CD4-positive, alpha-beta T cell treated with Interleukin-4 for 4 hours (primary cell): Measurements from ENCODE around the gene ATP11A.

Source experiments
- DNase-seq: peaks from one replicate; pipeline ENCODE4 v3.0.0-alpha.2; 2020

The ATP11A gene

DNA sequence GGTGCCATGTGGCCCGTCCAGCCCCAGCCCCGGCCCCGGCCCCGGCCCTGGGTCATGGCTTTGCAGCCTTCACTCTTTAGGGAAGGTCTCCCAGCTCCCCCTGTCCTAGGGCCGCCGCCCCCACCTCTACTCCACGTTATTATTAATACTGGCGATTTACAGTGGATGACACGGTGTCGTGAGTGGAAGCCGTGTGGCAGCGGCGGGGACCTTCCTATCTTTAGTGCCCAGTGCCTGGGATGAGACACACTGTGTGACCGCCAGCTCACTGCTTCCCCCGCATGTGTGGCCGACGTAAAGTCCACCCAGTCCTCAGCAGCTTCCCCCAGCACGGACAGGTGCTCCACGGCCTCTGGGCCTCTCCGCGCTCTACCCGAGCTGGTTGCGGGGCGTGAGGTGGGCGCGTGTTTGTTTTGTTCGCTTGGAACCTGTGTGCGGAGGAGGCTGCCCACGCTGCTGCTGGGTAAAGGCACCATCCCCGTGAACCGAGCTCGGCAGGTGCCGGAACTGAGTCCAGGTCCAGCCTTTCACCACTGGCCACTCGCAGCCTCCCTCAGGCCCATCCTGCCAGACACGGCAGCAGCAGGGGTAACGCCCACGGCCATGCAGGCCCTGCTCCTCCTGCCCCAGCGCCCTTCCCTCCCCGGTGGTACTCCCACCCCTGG, 208.2 kb downstream of the ATP11A start:
- DNase-seq, result no peak

DNA sequence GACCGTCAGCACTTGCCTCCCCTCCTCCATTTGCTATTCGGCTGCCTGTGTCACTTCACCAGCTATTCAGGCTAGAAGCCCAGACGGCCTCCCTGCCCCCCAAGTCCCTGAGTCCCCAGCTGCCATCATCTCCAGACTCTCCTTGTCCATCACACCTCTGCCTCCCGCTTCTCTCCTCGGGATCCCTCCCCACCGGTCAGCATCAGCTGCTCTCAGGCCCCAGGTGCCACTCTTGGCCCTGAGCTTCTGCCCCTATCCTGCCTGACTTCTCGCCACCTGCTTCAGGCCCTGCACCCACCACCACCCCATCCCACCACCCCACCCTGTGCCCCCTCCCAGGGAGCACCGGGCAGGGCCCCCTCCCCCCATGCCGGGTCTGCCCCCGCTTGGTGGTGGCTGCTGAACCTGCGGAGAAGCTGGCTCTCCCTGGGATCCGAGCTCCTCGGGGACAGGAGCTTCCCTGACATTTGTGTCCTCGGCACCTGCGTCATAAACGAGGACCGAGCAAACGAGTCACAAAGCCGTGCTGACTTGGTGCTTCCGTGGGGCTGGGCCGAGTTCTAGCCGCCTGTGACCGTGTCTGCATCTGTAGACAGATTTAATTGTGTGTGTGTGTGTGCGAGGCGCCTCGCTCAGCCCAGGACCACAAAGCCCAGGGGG, 208.9 kb downstream of the ATP11A start:
- no peak for DNase-seq

DNA sequence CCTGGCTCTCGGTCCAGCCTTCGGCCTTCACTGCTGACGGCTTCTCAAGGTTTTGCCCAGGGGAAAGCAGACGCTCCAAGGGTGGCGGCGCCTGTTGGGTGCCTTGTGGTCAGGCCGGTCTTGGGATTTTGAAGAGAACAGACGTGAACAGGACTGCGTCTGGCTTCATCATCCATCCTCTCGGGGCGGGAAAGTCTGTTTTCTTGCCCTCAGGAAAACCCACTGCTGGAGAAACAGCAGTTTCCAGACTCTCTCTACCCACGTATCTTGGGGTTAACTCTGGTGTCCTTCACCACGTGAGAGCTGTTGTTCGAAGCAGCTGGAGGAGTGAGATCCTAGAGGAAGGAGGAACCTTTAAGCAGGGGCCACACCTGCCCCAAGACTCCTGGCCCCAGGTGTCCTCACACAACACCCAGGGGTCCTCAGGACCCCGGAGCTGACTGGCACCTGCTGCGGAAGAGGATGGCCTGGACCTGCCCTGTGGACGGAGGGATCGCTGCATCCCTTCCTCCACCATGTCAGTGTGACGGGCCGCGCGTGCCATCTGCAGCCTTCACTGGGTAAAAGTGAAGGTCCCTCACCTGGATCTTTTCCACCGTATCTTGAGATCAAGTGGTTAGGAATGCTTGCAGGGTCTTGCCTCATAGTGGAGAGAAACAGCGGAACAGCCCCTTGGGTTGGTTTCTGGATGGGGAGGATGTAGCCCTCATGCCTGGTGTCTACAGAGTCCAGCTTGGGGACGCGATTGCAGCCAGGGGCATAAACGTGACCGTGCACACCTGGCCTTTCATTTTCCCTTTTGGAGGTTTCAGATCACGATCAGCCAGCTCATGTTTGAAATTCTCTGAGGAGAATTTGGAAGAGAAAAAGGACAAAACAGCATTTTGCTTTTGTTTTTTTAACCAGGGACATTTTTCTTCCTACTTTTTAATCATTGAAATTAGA, 209.7 kb downstream of the ATP11A start:
- no peak for DNase-seq

DNA sequence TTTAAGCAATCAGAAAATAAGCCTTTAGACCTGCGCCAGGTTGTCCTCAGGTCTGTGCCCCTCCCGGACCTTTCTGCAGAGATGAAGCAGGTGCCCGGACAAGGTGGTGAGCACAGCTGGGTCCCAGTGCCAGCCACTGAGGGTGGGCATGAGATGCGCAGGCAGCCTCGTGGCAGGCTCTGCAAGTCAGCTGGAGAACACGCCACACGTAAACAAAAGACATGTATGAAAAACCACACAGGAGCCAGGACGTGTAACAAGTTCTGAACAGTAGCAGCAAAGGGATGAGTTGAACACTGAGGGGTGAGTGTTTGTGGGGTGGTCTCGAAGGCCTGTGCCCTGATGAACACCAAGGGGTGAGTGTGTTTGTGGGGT, 210.4 kb downstream of the ATP11A start:
- no peak for DNase-seq

DNA sequence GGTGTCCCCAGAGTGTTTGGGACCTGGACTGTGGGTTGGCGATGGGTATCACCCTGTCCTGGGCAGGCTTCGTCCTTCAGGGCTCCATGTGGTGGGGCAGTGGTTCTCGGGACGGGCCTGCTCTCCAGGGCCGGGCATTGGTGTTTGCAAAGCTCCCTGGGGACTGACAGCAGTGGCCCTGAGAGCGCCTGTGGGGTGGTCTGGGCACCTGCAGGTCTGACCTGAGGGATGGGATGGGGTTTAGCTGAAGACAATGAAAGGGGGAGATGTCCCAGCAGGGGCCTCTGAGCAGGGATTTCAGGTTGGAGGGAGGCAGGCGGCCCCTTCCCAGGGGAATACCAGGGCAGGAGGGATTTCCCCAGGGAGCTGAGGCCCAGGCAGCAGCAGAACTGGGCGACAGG, 210.9 kb downstream of the ATP11A start:
- DNase-seq, result no peak

DNA sequence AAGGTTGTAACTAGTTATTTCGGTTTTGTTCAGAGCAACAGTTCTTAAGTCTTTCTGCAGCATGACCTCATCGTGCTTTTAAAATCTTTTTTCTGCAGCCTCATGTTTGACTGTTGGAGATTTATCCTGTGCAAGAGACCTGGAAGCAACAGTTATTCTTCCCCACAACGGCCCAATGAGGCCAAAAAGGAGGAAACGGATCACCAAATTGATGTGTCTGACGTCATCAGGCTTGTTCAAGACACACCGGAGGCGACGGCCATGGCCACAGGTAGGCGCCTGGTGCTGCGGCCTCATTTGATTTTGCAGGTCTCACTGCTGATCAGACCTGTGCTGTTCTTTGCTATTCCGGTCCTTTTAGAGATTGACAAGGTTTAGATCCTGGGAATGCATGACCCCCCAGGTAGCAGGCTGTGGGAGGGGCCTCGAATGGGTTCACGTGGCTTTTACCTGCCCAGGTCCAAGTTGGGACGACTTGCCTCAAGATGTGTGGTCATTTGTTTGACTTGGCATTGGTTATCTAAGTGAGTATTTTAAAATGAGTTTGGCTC, 212.3 kb downstream of the ATP11A start:
- DNase-seq, result no peak

DNA sequence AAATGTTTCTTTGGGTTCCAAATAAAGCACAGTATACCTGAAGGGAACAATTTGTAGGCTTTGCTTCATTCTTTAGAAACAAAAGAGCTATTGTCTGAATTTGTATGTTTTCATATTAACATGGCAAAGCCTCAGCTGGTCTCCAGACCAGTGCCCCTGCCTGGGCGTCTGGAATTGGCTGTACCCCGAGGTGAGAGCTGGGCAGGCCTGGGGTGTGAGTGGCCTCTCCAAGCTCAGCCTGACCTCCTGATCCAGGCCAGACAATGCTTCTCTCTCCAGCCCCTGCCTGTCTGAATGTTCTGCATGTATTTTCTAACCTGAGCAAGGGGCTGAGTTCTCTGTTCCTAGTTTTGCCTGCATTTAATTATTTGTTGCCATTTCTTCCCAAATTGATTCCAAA, 212.8 kb downstream of the ATP11A start:
- no peak for DNase-seq

DNA sequence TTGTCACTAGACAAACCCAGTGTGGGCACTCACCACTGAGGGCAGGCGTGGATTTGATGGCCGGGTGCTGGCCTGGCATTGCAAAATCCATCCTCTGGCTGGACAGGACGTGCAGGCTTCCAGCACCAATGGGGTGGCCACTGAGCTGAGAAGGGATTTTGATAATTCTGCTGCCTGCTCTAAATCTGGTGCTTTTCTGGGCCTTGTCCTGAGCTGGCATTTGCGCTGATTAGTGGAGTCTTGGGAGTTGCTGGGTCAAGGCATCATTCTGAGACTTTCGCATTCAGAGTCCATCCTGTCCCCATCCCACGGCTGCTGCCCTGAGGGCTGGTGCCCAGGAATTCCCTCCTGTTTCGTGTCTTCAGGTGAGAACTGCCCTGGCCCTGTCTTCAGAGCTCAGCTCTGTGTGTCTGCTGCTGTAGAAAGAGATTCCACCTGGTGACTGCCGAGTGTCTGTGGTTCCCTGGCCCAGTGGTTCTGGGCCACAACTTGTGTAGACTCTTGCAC, 213.3 kb downstream of the ATP11A start:
- no peak for DNase-seq

DNA sequence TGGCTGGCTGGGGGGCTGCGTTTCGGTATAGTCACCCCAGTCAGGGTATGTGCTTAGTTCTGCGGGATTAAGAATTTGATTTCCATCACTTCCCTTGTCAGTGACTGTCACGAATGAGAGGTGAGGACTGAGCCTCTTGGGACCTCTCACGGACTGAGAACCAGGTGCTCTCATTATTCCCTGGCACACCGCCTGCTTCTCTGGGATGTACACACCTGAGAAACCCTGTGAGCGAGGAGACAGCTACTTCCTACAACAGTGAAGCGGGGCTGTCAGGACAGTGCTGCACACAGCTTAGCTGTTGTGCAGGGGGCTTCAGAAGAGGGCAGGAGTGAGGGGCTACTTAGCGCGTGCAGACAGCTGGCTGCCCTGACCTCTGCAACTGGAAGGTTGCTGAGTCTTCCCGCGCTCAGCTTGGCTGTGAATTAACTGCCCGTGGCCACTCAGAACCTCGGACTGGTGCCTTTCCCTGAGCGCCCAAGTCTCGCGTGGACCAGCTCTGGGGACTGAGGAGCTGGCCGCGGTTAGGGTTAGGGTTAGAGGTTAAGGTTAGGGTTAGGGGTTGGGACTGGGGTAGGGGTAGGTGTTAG, 213.9 kb downstream of the ATP11A start:
- no peak for DNase-seq

DNA sequence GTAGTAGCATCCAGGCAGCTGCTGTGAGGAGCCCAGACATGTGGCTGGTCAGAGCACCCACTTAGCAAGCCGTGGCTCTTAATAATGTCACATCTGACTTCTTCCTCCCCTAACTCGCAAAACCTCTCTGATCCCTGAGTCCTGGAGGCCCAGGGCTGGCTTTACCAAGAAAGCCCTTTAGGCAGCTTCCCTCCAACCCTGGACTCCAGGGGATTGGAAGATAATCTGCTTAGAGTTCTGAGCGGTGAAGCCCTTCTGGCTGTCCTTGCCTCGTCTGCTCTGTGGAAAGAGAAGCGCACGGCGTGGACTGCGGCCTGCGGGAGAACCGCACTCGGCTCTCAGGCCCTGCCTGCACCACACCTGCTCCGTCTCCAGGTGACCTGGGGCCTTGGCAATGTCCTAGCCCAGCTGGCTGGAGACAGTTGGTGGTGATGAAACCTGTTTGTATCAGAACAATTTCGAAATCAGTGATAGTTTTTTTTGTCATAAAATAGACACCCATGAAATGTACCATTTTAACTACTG, 214.7 kb downstream of the ATP11A start:
- DNase-seq, result no peak

DNA sequence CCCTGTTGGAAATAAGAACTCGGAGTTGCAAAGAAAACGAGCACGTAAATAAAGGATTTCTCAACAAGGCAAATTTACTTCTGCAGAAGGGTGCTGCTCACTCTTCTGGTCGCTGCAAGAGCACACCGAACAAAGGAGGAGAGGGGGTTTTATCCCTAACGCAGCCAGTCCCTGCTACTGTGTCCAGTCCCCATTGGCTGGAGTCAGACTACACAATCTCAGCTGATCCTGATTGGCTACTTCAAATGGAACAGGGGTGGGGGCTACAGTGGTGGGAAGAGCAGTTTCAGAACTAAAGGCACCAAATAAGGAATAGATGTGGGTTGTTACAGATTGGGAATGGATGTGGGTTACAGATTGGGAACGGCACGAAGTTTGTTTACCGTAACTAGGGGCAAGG, 215.2 kb downstream of the ATP11A start:
- DNase-seq, result no peak

DNA sequence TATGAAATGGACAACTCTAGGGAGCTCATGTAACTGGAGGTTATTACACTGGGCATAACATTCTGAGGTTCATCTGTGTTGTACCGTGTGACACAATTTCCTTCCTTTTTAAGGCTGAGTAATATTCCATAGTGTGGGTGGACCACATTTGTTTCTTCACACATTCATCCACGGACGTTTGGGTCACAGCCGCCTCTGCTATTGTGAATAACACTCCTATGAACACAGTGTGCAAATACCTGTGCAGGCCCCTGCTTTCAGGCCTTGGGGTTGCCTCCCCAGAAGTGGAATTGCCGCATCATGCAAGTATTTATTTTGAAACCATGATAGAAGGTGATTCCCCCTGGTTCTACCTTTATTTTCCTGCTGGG, 215.8 kb downstream of the ATP11A start:
- no peak for DNase-seq

DNA sequence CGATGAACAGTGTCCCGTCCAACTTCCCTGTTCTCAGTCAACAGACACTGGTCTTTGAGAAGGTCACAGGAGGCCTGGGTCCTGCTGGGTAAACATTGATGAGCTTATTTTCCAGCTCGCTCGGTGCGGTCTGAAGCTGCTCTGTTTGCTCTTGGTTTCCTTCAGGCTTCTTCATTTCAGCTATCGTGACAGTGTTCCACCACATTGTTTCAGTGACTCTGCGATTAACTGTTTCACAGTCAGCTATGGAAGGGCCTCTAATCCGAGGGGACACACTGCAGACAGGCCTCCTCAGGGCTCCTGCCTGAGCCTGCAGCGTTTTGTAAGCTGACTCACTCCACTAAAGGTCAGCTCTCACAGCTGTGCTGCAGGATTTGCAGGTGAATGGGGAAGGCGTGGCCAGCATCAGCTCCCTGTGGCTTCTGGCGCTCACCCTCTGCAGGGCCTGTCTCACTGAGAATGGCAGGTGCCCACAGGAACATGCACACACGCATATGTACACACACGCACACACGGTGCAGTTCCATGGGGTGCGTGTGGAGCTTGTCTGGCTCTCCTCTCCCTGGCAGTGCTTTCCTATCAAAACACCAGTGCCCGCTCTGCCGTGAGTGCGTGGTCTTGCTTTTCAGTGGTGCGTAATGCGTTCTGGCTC, 216.3 kb downstream of the ATP11A start:
- no peak for DNase-seq

DNA sequence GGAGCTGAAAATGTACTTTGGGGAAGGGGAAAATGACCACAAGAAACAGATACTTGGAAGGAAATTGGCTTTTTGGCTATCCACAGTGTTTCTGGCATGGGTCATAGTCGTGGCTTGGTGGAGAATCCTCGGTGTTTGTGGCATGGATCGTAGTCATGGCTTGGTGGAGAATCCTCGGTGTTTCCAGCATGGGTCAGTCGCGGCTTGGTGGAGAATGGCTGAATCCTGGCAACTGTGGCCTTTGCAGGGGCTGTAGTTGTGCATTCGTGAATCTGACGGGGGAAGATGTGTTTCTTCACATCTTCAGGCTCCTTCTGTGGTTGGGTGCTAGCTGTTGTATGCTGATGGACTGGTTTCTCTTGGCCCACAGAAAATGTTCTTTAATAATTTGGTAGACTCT, 217.4 kb downstream of the ATP11A start:
- no peak for DNase-seq

DNA sequence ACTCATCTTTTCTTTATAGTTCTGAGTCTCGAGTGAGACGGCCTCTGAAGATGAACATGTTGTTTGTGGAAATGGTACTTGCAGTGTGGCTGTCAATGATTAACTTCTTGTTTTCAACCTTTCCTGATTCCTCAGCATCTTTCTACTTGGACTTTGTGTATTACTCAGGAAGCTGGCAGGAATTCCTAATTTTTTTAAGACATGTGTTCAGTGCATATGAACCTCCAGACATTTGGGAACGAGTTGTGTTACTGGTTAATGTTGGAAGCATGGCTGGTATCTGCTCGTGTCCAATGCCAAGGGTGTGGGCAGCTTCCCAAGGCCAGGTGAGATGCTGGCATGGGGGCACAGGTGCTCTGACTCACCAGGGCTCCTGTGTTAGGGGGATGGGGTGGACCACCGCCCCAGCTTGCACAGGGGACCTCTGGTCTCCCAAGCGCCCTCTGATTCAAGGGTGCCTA, 218.1 kb downstream of the ATP11A start:
- DNase-seq, result no peak

DNA sequence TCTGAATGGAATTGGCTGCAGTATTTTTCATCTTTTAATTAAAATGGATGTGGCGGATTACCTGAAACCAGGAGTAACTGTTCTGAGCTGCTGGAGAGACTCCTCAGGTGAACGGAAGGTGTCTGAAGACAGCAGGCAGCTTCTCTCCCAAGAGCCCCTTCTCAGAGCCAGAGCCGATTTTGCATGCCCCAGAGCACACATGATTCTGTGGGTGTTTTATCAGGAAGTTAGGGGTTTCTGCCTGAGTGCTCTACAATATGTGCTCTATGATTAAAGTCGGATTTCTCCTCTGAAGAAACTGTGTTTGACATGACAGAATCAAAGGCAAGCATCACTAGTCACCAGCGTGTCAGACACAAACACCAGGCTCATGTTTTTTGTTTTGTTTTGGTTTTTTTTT, 218.5 kb downstream of the ATP11A start:
- DNase-seq, result no peak

DNA sequence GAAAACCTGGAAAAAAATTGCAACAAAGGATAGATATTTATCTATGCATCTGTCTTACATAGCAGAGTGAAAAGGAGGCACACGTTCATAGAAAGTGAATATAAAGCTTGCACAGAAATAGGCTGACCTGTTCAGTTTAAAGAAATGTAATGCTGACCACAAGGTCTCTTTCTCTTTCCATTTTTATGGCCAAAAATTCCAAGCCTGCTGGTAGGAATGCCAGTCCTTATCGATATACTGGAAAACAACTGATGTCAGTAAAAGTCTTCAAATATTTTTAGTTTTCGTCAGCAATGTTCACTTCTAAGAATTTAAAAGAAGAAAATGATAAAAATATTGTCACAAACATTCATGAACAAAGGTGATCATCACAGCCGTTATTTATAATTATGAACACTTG, 220.2 kb downstream of the ATP11A start:
- no peak for DNase-seq

DNA sequence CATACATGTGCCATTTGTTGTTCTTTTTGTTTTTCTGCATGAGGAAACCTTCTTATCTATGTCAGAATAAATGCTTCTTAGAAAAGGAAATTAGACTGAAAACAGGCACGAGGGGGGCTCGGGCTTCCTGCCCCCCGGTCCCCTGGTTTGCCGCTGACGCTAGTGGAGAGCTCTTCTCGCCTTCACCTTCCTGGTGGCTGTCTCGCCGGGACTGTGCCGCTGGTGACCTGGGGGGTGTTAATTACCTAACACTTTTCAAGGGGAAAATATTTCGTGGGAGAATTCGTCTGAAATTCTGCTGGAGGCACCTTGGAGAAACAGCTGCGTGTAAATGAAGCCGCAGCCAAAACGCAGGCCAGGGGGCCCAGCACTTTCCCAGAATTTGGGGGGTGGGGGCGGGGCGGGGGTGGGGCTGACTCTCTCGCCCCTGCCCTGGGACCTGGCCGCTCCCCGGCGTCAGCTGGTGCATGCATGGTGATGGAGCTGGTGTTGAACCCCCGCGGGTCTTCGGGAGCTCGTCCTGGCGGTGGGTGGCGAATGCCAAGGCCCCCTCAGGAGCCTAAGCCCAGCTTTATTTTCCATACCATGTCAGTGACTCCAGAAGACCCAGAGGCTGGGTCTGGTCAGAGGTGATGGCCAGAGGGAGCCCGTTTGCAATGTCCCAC, 220.9 kb downstream of the ATP11A start:
- no peak for DNase-seq

DNA sequence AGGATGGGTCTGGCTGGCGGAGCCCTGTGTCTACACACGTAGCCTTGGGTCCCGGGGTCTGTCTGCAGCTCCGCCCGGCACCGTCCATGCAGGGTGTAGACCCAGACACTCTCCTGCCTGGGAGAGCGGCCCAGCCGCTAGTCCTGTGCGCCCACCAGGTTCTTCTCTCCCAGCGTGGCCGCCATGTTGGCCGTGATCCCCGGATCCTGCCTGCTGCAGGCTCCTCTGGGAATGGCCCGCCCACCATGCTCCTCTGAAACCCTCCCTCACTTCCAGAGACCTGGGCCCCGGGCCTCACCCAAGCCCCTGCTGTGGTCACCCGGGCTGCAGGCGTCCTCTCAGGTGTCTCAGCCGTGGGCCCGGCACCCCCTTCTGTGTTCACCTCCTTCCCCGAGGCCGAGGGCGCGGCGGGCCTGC, 221.5 kb downstream of the ATP11A start:
- DNase-seq, result no peak

DNA sequence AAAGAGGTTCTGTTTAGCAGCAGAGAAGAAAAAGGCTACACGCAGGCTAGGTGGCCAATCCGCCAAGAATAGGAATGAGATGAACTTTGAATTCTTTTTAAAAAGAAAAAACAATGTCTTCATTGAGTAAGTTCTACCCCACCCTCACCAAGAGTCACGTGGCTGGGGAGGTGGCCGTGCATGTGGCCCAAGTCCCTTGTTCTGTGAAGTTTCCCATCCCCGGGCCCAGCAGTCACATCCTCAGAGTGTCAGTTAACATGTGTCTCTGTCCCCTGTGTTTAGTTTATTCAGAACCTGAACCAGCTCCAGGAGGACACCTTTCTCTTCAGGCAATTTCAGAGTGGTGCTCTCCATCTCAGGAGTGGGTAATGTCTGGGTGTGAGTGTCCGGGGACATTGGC, 222.0 kb downstream of the ATP11A start:
- no peak for DNase-seq

DNA sequence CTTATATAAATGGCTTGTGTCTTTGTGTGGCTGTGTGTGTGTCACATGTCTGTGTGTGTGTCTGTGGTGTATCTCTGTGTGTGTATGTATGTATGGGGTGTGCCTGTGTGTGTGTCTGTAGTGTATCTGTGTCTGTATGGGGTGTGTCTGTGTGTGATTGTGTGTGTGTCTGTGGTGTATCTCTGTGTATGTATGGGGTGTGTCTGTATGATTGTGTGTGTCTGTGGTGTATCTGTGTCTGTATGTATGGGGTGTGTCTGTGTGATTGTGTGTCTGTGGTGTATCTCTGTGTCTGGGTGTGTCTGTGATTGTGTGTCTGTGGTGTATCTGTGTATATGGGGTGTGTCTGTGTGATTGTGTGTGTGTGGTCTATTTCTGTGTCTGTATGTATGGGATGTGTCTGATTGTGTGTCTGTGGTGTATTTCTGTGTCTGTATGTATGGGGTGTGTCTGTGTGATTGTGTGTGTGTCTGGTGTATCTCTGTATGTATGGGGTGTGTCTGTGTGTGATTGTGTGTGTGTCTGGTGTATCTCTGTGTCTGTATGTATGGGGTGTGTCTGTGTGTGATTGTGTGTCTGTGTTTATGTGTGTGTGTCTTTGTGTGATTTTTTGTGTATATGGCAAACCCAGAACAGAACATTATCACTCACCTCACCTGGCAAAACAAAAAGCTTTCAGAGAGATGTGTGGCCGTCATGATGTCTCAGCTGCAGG, 223.0 kb downstream of the ATP11A start:
- DNase-seq, result no peak
